Activated naive CD4-positive, alpha-beta T cell treated with anti-CD3 and anti-CD28 coated beads for 36 hours (primary cell): ENCODE measurements around the gene FCAR. TPM values are rescaled to one million over a fixed set of nuclear protein-coding genes. Genes with fewer than 3 reads are reported as not detected.
"Not testable (repeated sequence)": the region's sequence is repeated elsewhere in the genome, so short reads cannot be mapped to it uniquely, and the experiment has no call there.

ENCODE experiments used
- CTCF ChIA-PET: fragments of 350-600 bp; sonication (Branson Sonifier 250); formaldehyde crosslinking; loops from one replicate; lab custom pipeline; 2021; ENCODE audit warnings: antibody characterized with exemption; lab: Charles Lee
- DNase-seq: peaks from one replicate; pipeline ENCODE4 v3.0.0-alpha.2; 2020
- H3K27ac Mint-ChIP-seq: one replicate; pipeline ENCODE4 v1.8.0; 2021; ENCODE audit warnings: mild to moderate bottlenecking, mixed read lengths
- H3K27me3 Mint-ChIP-seq: one replicate; pipeline ENCODE4 v1.8.0; 2021; ENCODE audit warnings: low read depth, mixed read lengths
- H3K36me3 Mint-ChIP-seq: one replicate; pipeline ENCODE4 v1.8.0; 2021; ENCODE audit warnings: low read depth, mixed read lengths
- H3K4me1 Mint-ChIP-seq: one replicate; pipeline ENCODE4 v1.8.0; 2021; ENCODE audit warnings: low read depth, mixed read lengths
- H3K4me3 Mint-ChIP-seq: one replicate; pipeline ENCODE4 v1.8.0; 2021; ENCODE audit warnings: mild to moderate bottlenecking, moderate library complexity, mixed read lengths
- H3K9me3 Mint-ChIP-seq: one replicate; pipeline ENCODE4 v1.8.0; 2021; ENCODE audit warnings: mixed read lengths
- intact Hi-C: fragments of 100-400 bp; cut with micrococcal nuclease; formaldehyde crosslinking; loops from one replicate; pipeline ENCODE4 v1.15.1; 2023
- total RNA-seq, 2 experiments: library from RNA; stranded (reverse); gene quantifications; one replicate each; pipeline ENCODE4 v1.2.3, GENCODE V29; 2021

Gene FCAR
- total RNA-seq, 2 experiments from 2014 or later: not detected

DNA sequence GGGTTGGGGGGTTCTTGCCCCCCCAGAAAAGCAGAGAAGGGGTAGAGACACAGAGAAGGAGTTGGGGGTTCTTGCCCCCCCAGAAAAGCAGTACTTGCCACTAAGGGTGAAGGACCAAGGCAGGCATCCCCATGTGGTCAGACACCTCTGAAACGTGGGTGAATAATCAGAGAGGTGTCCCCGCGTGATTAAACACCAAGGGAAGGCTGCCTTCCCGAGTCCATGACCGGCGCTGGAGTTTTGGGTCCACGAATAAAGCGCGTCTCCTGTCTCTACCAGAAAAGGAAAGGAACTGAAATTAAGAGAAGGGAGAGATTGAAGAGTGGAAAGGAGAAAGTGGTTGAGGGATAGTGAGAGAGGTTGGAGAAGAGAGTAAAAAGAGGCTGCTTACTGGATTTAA, 25.6 kb downstream of the FCAR start:
- H3K36me3 Mint-ChIP-seq, H3K9me3 Mint-ChIP-seq, CTCF ChIA-PET, H3K27me3 Mint-ChIP-seq, intact Hi-C loops, H3K4me1 Mint-ChIP-seq, H3K4me3 Mint-ChIP-seq, H3K27ac Mint-ChIP-seq, DNase-seq: not testable (repeated sequence)

DNA sequence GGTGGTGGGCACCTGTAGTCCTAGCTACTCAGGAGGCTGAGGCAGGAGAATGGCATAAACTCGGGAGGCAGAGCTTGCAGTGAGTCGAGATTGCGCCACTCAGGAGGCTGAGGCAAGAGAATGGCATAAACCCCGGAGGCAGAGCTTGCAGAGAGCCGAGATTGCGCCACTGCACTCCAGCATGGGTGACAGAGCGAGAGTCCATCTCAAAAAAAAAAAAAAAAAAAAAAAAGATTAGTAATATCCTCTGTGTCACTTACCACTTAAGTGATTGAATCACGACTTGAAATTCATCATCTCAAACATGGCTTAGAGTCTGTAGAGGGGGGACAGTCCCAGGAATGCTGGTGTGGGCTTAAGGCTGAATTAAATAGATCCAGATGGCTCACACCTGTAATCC, 27.1 kb downstream of the FCAR start:
- H3K9me3 Mint-ChIP-seq, H3K36me3 Mint-ChIP-seq, CTCF ChIA-PET, H3K4me1 Mint-ChIP-seq, H3K27ac Mint-ChIP-seq, intact Hi-C loops, H3K4me3 Mint-ChIP-seq, DNase-seq: not testable (repeated sequence)
- H3K27me3 Mint-ChIP-seq: peaks cover 13% of the 10 kb centered on the region

DNA sequence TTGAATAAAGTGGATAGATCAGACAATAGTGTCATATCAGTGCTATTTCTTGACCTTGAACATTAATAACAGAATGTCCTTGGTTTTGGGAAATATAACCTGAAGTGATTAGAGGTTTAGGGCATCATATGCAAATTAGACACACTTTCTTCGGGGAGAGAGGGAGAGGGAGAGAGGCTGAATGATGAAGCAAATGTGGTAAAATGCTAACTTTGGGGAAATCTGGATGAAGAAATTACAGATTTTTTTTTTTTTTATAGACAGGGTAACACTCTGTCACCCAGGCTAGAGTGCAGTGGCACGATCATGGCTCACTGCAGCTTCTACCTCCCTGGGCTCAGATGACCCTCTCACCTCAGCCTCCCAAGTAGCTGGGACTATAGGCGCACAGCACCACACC, 28.0 kb downstream of the FCAR start:
- no peak overlapping the region for H3K27ac Mint-ChIP-seq
- H3K36me3 Mint-ChIP-seq: no peaks in the 10 kb centered on the region
- intact Hi-C loops: no loop called here
- no peak overlapping the region for H3K4me3 Mint-ChIP-seq
- peaks cover 16% of the 10 kb centered on the region for H3K27me3 Mint-ChIP-seq
- no peaks in the 10 kb centered on the region for H3K9me3 Mint-ChIP-seq
- H3K4me1 Mint-ChIP-seq: no peaks in the 10 kb centered on the region
- DNase-seq: no peak
- CTCF ChIA-PET: no interaction called here

DNA sequence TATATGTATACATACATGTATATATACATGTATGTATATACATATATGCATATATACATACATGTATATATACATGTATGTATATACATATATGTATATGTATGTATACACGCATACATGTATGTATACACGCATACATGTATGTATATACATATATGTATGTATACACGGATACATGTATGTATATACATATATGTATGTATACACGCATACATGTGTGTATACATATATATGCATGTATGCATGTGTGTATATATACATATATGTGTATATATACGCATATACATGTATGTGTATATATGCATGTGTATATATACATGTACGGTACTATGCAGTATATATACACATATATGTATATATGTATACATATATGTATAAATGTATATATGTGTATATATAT, 29.3 kb downstream of the FCAR start:
- intact Hi-C loops: no loop called here
- H3K27me3 Mint-ChIP-seq: peaks cover 16% of the 10 kb centered on the region
- H3K36me3 Mint-ChIP-seq: no peaks in the 10 kb centered on the region
- no peak overlapping the region for H3K27ac Mint-ChIP-seq
- H3K4me1 Mint-ChIP-seq: no peaks in the 10 kb centered on the region
- H3K4me3 Mint-ChIP-seq: no peak overlapping the region
- no peaks in the 10 kb centered on the region for H3K9me3 Mint-ChIP-seq
- DNase-seq: no peak
- CTCF ChIA-PET: no interaction called here

DNA sequence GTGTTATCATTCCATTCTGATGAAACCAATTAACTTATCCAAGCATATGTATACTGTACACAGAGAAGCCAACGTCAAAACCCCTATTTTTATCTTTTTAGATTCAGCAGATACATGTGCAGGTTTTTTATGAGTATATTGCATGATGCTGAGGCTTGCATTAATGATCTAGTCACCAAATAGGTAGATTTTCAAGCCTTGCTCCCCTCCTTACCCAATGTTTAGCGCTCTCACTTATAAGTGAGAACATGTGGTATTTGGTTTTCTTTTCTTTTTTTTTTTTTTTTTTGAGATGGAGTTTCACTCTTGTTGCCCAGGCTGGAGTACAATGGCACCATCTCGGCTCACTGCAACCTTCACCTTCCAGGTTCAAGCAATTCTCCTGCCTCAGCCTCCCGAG, 30.2 kb downstream of the FCAR start:
- H3K4me1 Mint-ChIP-seq, H3K27ac Mint-ChIP-seq, intact Hi-C loops, H3K27me3 Mint-ChIP-seq, H3K9me3 Mint-ChIP-seq, H3K36me3 Mint-ChIP-seq, CTCF ChIA-PET, DNase-seq, H3K4me3 Mint-ChIP-seq: not testable (repeated sequence)

DNA sequence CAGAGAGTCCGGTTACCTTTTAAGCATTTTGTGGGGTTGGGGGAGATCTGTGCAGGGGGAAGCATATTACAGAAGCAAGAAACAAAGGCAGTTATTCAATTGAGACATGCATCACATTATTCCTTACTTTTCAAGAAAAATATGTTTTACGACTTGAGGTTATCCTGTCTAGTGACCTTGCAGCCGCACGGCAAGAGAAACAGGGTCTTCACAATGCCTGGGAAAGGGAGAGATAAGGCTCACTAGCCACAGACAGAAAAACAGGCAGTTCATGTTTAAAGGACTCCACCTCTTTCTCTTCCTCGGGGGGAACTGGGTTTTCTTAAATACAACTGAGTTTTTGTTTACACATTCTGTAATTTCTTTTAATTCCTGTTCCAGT, 31.4 kb downstream of the FCAR start:
- H3K4me3 Mint-ChIP-seq: no peak overlapping the region
- CTCF ChIA-PET: no interaction called here
- H3K27me3 Mint-ChIP-seq: peaks cover 7% of the 10 kb centered on the region
- H3K4me1 Mint-ChIP-seq: no peaks in the 10 kb centered on the region
- H3K27ac Mint-ChIP-seq: no peak overlapping the region
- no peak for DNase-seq
- H3K36me3 Mint-ChIP-seq: peaks cover 2% of the 10 kb centered on the region
- intact Hi-C loops: no loop called here
- H3K9me3 Mint-ChIP-seq: no peaks in the 10 kb centered on the region

DNA sequence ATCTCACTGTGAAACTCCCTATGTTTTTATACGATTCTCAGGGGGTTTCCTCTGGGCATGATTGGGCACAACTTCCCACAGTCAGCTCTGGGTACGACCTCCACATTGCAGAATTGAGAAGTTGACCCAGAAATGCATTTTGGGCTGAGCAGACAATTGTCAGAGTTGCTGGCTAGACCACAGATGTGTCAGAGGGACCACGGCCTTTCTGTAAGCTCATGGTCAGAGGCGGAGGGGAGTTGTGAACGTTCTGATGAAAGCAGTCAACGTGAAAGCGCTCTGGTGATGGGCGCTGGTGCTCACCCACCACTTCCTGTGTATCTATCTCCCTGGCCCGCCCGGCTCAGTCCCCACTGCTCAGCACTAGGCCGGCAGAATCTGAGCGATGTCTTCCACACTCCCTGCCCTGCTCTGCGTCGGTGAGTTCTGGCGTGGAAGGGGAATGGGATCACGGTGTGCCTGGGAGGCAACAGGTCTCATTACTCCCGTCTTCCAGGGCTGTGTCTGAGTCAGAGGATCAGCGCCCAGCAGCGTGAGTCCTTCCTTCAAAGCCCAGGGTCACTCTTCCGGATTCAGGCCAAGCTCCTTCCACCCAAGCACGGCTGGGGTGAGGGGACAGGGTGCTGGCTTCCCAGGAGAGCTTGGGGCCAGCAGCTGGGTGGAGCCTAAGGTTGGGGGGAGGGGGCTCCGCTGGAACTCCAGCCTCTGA, 31.9 kb downstream of the FCAR start, which contains the start of gene NCR1:
NCR1 (plus strand) TSS at position 346 of the 709 bp plus-strand sequence; CDS start at position 386, 40 bp downstream.
- no peaks in the 10 kb centered on the region for H3K4me1 Mint-ChIP-seq
- no peaks in the 10 kb centered on the region for H3K9me3 Mint-ChIP-seq
- H3K36me3 Mint-ChIP-seq: peaks cover 2% of the 10 kb centered on the region
- H3K27me3 Mint-ChIP-seq: peaks cover 9% of the 10 kb centered on the region
- no peak within 1 kb of the TSS for H3K4me3 Mint-ChIP-seq
- CTCF ChIA-PET: no interaction called here
- DNase-seq: no peak
- no peak within 1 kb of the TSS for H3K27ac Mint-ChIP-seq
- intact Hi-C loops: no loop called here

DNA sequence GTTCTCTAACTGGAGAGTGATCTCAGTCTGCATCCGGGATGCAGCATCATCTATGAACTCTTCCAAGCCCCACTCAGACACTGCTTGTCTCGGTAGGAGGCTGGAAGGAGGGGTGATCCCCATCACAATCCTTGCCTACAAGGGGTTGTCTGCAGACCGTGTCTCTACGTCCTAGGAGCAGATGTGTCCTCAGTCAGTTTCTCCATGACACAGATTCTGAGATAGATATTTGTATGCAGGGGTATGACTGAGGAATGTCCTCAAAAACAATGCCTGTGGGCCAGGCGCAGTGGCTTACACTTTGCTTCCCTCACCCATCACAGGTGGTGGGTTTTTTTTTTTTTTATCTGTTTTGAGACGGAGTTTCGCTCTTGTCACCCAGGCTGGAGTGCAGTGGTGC, 32.8 kb downstream of the FCAR start:
- intact Hi-C loops: no loop called here
- DNase-seq: no peak
- Mint-ChIP-seq H3K4me3 (no peak overlapping the region), H3K4me1 (no peaks in the 10 kb centered on the region), H3K36me3 (peaks cover 2% of the 10 kb centered on the region), H3K9me3 (no peaks in the 10 kb centered on the region), H3K27ac (no peak overlapping the region), H3K27me3 (peaks cover 9% of the 10 kb centered on the region)
- CTCF ChIA-PET: no interaction called here

DNA sequence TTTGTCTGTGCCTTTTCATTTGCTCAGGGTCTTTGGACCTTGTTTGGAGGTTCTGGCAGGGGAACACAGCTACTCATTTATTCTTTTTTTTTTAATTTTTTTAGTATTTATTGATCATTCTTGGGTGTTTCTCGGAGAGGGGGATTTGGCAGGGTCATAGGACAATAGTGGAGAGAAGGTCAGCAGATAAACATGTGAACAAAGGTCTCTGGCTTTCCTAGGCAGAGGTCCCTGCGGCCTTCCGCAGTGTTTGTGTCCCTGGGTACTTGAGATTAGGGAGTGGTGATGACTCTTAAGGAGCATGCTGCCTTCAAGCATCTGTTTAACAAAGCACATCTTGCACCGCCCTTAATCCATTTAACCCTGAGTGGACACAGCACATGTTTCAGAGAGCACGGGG, 33.9 kb downstream of the FCAR start:
- CTCF ChIA-PET, H3K4me3 Mint-ChIP-seq, H3K9me3 Mint-ChIP-seq, H3K4me1 Mint-ChIP-seq, H3K27ac Mint-ChIP-seq, intact Hi-C loops, H3K36me3 Mint-ChIP-seq, DNase-seq: not testable (repeated sequence)
- H3K27me3 Mint-ChIP-seq: peaks cover 13% of the 10 kb centered on the region

DNA sequence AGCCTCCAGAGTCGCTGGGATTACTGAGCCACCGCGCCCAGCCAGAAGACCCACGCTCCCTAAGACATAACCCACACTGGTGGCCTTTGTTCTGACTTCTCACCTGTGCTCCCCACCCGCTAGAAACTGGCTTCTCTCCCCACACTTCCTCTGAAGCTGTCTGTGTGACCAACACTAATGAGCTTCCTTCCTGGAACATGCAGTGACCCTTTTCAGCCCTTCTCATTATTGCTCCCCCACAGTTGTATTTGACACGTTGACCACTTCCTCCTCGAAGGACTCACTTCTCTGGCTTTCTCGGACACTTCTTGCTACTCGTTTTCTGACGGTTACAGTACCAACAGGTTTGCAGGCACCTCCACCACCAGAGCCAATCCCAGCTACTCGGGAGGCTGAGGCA, 42.8 kb downstream of the FCAR start:
- H3K27ac Mint-ChIP-seq: no peak overlapping the region
- intact Hi-C loops: no loop called here
- H3K36me3 Mint-ChIP-seq: peaks cover 1% of the 10 kb centered on the region
- H3K4me1 Mint-ChIP-seq: no peaks in the 10 kb centered on the region
- no peaks in the 10 kb centered on the region for H3K9me3 Mint-ChIP-seq
- peaks cover 9% of the 10 kb centered on the region for H3K27me3 Mint-ChIP-seq
- H3K4me3 Mint-ChIP-seq: no peak overlapping the region
- DNase-seq: no peak
- CTCF ChIA-PET: interaction anchor here (0.6 kb wide), 1 partner anchor 242 kb away, joined by 4 read pairs; no protein-coding TSS in a partner anchor

DNA sequence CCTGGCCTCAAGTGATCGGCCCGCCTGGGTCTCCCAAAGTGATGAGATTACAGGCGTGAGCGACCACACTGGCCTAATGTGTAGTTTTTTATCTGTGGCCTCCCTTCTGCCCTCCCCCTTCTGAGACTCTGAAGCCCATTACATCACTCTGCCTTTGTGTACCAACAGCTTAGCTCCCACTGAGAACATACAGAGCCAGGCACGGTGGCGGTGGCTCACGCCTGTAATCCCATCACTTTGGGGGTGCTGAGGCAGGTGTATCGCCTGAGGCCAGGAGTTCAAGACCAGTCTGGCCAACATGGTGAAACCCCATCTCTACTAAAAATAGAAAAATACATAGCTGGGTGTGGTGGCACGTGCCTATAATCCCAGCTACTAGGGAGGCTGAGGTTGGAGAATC, 44.5 kb downstream of the FCAR start:
- CTCF ChIA-PET: interaction anchor here (0.7 kb wide), 1 partner anchor 634 kb away, joined by 3 read pairs; no protein-coding TSS in a partner anchor
- Mint-ChIP-seq H3K4me3 (no peak overlapping the region), H3K9me3 (no peaks in the 10 kb centered on the region), H3K4me1 (no peaks in the 10 kb centered on the region), H3K27ac (no peak overlapping the region), H3K36me3 (no peaks in the 10 kb centered on the region), H3K27me3 (peaks cover 5% of the 10 kb centered on the region)
- no peak for DNase-seq
- intact Hi-C loops: no loop called here

DNA sequence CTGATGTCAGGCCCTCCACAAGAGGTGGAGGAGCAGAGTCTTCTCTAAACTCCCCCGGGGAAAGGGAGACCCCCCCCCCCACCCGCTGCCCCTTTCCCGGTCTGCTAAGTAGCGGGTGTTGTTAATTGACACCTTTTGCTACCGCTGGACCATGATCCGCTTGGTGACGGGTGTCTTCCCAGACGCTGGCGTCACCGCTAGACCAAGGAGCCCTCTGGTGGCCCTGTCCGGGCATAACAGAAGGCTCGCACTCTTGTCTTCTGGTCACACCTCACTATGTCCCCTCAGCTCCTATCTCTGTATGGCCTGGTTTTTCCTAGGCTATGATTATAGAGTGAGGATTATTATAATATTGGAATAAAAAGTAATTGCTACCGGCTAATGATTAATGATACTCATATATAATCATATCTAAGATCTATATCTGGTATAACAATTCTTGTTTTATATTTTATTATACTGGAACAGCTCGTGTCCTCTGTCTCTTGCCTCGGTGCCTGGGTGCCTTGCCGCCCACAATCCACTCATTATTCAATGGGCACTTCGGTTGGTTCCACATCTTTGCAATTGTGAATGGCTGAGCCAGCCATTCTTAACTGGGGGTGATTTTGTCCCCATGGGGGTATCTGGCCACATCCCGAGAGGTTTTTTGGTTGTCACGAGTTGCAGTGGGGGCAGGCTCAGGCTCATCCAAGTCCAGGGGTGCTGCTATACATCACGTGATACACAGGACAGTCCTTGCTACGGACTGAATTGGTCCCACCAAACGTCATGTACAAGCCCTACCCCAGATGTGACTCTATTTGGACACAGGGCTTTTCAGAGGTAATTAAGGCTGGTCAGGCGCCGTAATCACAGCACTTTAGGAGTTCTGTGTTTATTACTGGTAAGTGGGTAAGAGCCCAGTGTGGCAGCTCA, 45.9 kb downstream of the FCAR start:
- CTCF ChIA-PET: interaction anchor here (1.2 kb wide), 1 partner anchor 39 kb away, joined by 4 read pairs; no protein-coding TSS in a partner anchor
- H3K4me3 Mint-ChIP-seq, H3K27ac Mint-ChIP-seq, H3K9me3 Mint-ChIP-seq, H3K27me3 Mint-ChIP-seq, H3K4me1 Mint-ChIP-seq, intact Hi-C loops, H3K36me3 Mint-ChIP-seq: not testable (repeated sequence)
- peak; percentile 10 for DNase-seq
